Mesendoderm (in vitro differentiated cells): Measurements from ENCODE around the gene NSUN3.
"Not testable (repeated sequence)": the region's sequence is repeated elsewhere in the genome, so short reads cannot be mapped to it uniquely, and the experiment has no call there.

Experiments used
- DNase-seq: peaks from one replicate; pipeline ENCODE4 v3.0.0; 2013
- H2AK5ac ChIP-seq: 2 replicates; pipeline ENCODE4 v1.6.1; 2013; ENCODE audit warnings: low read length, inconsistent platforms
- H2BK120ac ChIP-seq: 2 replicates; pipeline ENCODE4 v1.6.1; 2013; ENCODE audit warnings: low read depth, mild to moderate bottlenecking, low read length, moderate library complexity, mixed read lengths
- H2BK15ac ChIP-seq: replicated peaks from 2 replicates; pipeline ENCODE4 v1.6.1; 2013; ENCODE audit warnings: low read depth, mild to moderate bottlenecking, moderate library complexity
- H2BK5ac ChIP-seq: 2 replicates; pipeline ENCODE4 v1.6.1; 2013; ENCODE audit warnings: low read length, inconsistent platforms
- H3K18ac ChIP-seq: 2 replicates; pipeline ENCODE4 v1.6.1; 2013; ENCODE audit warnings: mild to moderate bottlenecking, low read length, mixed read lengths
- H3K23ac ChIP-seq: one replicate; pipeline ENCODE4 v1.6.1; 2013; ENCODE audit warnings: low read length
- H3K27ac ChIP-seq: 2 replicates; pipeline ENCODE4 v1.5.1; 2013; ENCODE audit warnings: low read depth, mild to moderate bottlenecking, inconsistent platforms, low read length, moderate library complexity
- H3K27me3 ChIP-seq: 2 replicates; pipeline ENCODE4 v1.6.1; 2013; ENCODE audit warnings: low read length, control low read depth, mild to moderate bottlenecking, inconsistent platforms; ENCODE audit not compliant: insufficient read depth, poor library complexity
- H3K36me3 ChIP-seq: 2 replicates; pipeline ENCODE4 v1.6.1; 2013; ENCODE audit warnings: low read length, inconsistent platforms; ENCODE audit not compliant: control insufficient read depth, insufficient read depth
- H3K4ac ChIP-seq: one replicate; pipeline ENCODE4 v1.6.1; 2013; ENCODE audit warnings: low read depth, mild to moderate bottlenecking, low read length, moderate library complexity
- H3K4me1 ChIP-seq: 2 replicates; pipeline ENCODE4 v1.6.1; 2013; ENCODE audit warnings: low read depth, low read length, inconsistent platforms; ENCODE audit not compliant: control insufficient read depth
- H3K4me2 ChIP-seq: 2 replicates; pipeline ENCODE4 v1.6.1; 2013; ENCODE audit warnings: low read length
- H3K4me3 ChIP-seq: 2 replicates; pipeline ENCODE4 v1.5.1; 2013; ENCODE audit warnings: mild to moderate bottlenecking, low read length
- H3K56ac ChIP-seq: one replicate; pipeline ENCODE4 v1.6.1; 2013; ENCODE audit warnings: low read length
- H3K79me1 ChIP-seq: 2 replicates; pipeline ENCODE4 v1.6.1; 2013; ENCODE audit warnings: low read length, inconsistent platforms
- H3K79me2 ChIP-seq: 2 replicates; pipeline ENCODE4 v1.6.1; 2013; ENCODE audit warnings: mild to moderate bottlenecking, low read length; ENCODE audit not compliant: control insufficient read depth, insufficient read depth
- H3K9ac ChIP-seq: 2 replicates; pipeline ENCODE4 v1.6.1; 2013; ENCODE audit warnings: low read length, inconsistent platforms
- H4K5ac ChIP-seq: one replicate; pipeline ENCODE4 v1.6.1; 2013; ENCODE audit warnings: low read length
- H4K8ac ChIP-seq: one replicate; pipeline ENCODE4 v1.6.1; 2013; ENCODE audit warnings: low read depth, mild to moderate bottlenecking, control low read depth, low read length, moderate library complexity
- WGBS: extraction: QIAGEN DNeasy Blood & Tissue Kit; methylation state at CpG from one replicate; pipeline ENCODE4 v1.1.7; 2013; ENCODE audit warnings: low lambda C conversion rate, missing lambda C conversion rate; ENCODE audit not compliant: insufficient coverage; ENCODE audit errors: extremely low coverage; 5-methylcytosine and 5-hydroxymethylcytosine counted together

The NSUN3 gene

DNA sequence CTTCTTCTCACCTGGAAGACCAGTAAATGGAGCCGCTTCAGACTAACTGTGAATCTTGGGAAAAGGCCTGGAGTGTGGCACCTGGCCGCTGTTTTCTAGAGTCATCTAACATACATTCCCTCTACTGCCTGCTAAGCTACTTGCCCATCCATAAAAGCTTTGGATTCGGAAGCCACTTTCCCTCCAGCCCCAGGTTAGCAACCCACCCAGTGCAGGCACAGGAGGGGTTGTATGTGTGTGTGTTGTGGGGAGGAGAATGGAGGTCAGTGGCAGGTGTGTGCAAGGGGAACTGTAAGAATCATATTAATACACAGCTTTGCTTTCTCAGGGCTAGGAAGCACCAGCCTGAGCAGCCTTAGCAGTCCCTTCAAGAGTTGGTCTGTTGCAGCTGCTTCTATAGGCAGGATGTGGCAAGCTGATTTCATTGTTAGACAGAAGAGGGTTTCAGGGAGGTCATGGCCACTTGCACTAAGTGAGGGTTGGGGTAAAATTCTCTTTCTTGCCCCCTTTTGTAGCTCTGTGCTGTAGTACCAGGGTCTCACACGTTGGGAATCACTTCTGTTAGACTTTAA is 8.9 kb downstream of the NSUN3 start:
- Histone ChIP-seq H3K23ac (no peak overlapping the region), H3K9ac (no peak overlapping the region), H3K36me3 (peaks cover 2% of the 10 kb centered on the region), H3K79me2 (no peaks in the 10 kb centered on the region), H3K27ac (peak overlapping the region; percentile 11), H3K4me3 (no peak overlapping the region), H3K4me2 (no peak overlapping the region), H4K8ac (no peak overlapping the region), H4K5ac (no peak overlapping the region), H3K56ac (peak overlapping the region; percentile 54), H3K18ac (no peak overlapping the region), H2BK120ac (no peak overlapping the region), H2BK15ac (no peak overlapping the region), H3K79me1 (peaks cover 4% of the 10 kb centered on the region), H2BK5ac (no peak overlapping the region), H3K4ac (no peak overlapping the region), H3K4me1 (no peaks in the 10 kb centered on the region), H2AK5ac (no peak overlapping the region), H3K27me3 (no peaks in the 10 kb centered on the region)
- DNase-seq: no peak
- no CpG with 5 or more reads among the region's 4 CpGs for WGBS

DNA sequence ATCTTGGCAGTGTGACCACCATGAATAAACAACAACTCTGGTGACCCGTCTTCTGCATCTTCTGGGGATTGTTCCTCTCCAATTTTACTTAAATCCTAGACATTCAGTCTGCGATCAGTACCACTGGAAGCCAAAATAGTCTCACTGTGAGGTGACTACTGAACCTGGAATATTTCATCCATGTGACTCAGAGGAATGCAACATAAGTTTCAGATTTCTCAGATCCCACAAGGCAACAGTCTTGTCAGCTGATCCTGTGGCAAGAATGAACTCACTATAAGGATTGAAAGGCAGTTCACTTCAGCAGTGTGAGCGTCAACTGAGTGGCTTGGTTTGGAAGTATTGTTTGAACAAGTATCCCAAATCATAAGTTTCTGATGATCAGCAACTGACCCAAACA is 13.2 kb downstream of the NSUN3 start:
- Histone ChIP-seq H3K4me3 (no peak overlapping the region), H3K27me3 (no peaks in the 10 kb centered on the region), H3K23ac (no peak overlapping the region), H2AK5ac (no peak overlapping the region), H3K27ac (no peak overlapping the region), H3K36me3 (peaks cover 2% of the 10 kb centered on the region), H4K8ac (no peak overlapping the region), H3K79me1 (peaks cover 2% of the 10 kb centered on the region), H3K18ac (no peak overlapping the region), H2BK5ac (no peak overlapping the region), H3K4me2 (no peak overlapping the region), H3K56ac (no peak overlapping the region), H4K5ac (no peak overlapping the region), H3K4ac (no peak overlapping the region), H2BK15ac (no peak overlapping the region), H3K9ac (no peak overlapping the region), H3K79me2 (no peaks in the 10 kb centered on the region), H2BK120ac (no peak overlapping the region), H3K4me1 (no peaks in the 10 kb centered on the region)
- DNase-seq: no peak
- WGBS: no CpG with 5 or more reads among the region's 3 CpGs

DNA sequence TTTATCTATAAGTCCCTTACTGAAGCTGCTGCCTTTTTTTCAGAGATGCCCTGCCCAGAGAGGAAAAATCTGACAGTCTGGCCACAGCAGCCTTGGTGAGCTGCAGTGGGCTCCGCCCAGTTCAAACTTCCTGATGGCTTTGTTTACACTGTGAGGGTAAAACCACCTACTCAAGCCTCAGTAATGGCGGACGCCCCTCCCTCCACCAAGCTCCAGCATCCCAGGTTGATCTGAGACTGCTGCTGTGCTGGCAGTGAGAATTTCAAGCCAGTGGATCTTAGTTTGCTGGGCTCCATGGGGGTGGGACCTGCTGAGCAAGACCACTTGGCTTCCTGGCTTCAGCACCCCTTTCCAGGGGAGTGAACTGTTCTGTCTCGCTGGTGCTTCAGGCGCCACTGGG is 17.7 kb downstream of the NSUN3 start:
- H3K4ac ChIP-seq, H4K5ac ChIP-seq, H3K4me2 ChIP-seq, H3K23ac ChIP-seq, H4K8ac ChIP-seq, H3K79me1 ChIP-seq, H3K56ac ChIP-seq, H2AK5ac ChIP-seq, H3K27me3 ChIP-seq, H3K18ac ChIP-seq, H2BK15ac ChIP-seq, H3K4me3 ChIP-seq, H3K36me3 ChIP-seq, H3K27ac ChIP-seq, DNase-seq, H2BK5ac ChIP-seq, H3K9ac ChIP-seq, H2BK120ac ChIP-seq, H3K79me2 ChIP-seq, H3K4me1 ChIP-seq: not testable (repeated sequence)
- WGBS: no CpG with 5 or more reads among the region's 5 CpGs

DNA sequence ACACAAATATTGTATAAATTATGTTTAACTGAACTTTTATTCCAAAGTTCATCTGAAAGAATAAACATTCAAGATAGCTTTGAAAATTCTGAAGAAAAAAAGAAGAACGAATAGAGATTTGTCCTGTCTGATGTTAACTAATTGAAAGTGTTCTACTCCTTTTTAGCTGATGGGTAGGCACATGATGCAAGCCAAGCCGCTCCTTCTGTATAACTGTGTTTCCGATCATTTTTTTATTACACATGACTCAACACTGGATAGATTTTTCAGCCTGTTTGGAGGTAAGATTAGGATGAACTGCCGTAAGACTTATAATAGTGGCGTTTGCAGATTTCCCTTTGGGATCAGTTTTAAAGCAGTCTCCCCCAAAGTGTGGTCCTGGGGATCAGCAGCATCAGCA is 19.0 kb downstream of the NSUN3 start:
- H3K27ac ChIP-seq: no peak overlapping the region
- no peak overlapping the region for H3K9ac ChIP-seq
- no peak overlapping the region for H3K18ac ChIP-seq
- H3K56ac ChIP-seq: no peak overlapping the region
- WGBS: no CpG with 5 or more reads among the region's 5 CpGs
- no peak overlapping the region for H3K23ac ChIP-seq
- H2AK5ac ChIP-seq: no peak overlapping the region
- no peak overlapping the region for H2BK5ac ChIP-seq
- no peaks in the 10 kb centered on the region for H3K27me3 ChIP-seq
- no peaks in the 10 kb centered on the region for H3K4me1 ChIP-seq
- no peak overlapping the region for H4K8ac ChIP-seq
- no peaks in the 10 kb centered on the region for H3K79me2 ChIP-seq
- no peak overlapping the region for H3K4me2 ChIP-seq
- H3K4ac ChIP-seq: no peak overlapping the region
- no peaks in the 10 kb centered on the region for H3K36me3 ChIP-seq
- no peak for DNase-seq
- H3K4me3 ChIP-seq: no peak overlapping the region
- H2BK120ac ChIP-seq: no peak overlapping the region
- H4K5ac ChIP-seq: no peak overlapping the region
- H2BK15ac ChIP-seq: no peak overlapping the region
- no peaks in the 10 kb centered on the region for H3K79me1 ChIP-seq

DNA sequence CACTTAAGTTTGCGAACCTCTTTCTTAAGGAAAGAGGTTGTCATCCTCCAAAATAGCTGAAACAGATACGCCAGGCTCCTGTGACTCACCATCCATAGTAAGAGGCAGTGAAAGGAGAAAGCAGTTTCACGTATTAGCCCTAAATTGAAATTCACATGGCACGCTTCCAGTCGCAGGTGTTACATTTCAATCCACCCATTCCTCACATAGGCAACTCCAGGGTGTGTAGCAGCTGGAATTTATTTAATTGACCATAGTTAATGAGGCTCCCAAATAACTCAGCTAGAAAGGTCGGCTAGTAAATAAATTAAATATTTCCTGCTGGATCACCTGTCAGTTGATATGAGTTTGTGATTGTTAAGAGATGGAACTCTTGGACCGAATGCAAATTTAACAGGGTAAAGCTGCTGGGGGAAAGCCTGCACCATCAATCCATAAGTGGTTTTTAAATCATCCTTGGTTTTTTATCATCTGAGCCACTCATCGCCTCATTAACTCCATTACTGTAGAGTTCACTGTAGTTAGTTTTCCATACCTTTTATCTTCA is 19.6 kb downstream of the NSUN3 start:
- Histone ChIP-seq H3K4me1 (no peaks in the 10 kb centered on the region), H4K8ac (no peak overlapping the region), H4K5ac (no peak overlapping the region), H3K27ac (no peak overlapping the region), H3K4ac (peak overlapping the region; percentile 52), H2BK120ac (no peak overlapping the region), H2AK5ac (no peak overlapping the region), H3K56ac (no peak overlapping the region), H3K4me2 (no peak overlapping the region), H3K23ac (no peak overlapping the region), H2BK5ac (no peak overlapping the region), H3K36me3 (no peaks in the 10 kb centered on the region), H3K4me3 (no peak overlapping the region), H3K27me3 (no peaks in the 10 kb centered on the region), H3K79me1 (no peaks in the 10 kb centered on the region), H3K79me2 (no peaks in the 10 kb centered on the region), H3K9ac (no peak overlapping the region), H2BK15ac (no peak overlapping the region), H3K18ac (no peak overlapping the region)
- DNase-seq: no peak
- no CpG with 5 or more reads among the region's 8 CpGs for WGBS

DNA sequence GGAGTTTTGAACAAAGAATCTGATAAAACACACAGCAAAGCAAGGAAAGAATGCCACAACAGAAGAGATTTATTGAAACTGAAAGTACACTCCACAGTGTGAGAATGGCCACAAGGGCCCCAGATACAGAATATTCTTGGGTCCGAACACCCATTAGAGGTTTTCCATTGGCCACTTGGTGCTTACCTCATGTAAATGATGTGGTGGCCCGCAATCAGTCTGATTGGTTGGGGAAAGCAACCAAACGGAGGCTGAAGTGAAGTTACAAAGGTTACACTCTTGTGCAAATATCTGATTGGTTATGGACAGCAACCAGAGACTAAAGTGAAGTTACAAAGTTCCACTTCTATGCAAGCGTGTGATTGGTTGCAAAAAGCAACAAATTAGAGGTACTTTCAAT is 20.4 kb downstream of the NSUN3 start:
- no peak overlapping the region for H3K4ac ChIP-seq
- H3K27ac ChIP-seq: no peak overlapping the region
- H3K27me3 ChIP-seq: no peaks in the 10 kb centered on the region
- no peak overlapping the region for H3K18ac ChIP-seq
- no peak overlapping the region for H3K23ac ChIP-seq
- no peak overlapping the region for H2BK120ac ChIP-seq
- WGBS: no CpG with 5 or more reads among the region's 4 CpGs
- DNase-seq: no peak
- no peak overlapping the region for H3K4me3 ChIP-seq
- no peaks in the 10 kb centered on the region for H3K36me3 ChIP-seq
- no peaks in the 10 kb centered on the region for H3K79me1 ChIP-seq
- H2BK5ac ChIP-seq: no peak overlapping the region
- no peak overlapping the region for H3K9ac ChIP-seq
- no peak overlapping the region for H2AK5ac ChIP-seq
- no peak overlapping the region for H3K56ac ChIP-seq
- H3K4me2 ChIP-seq: no peak overlapping the region
- H4K8ac ChIP-seq: no peak overlapping the region
- no peaks in the 10 kb centered on the region for H3K79me2 ChIP-seq
- H4K5ac ChIP-seq: no peak overlapping the region
- H2BK15ac ChIP-seq: no peak overlapping the region
- H3K4me1 ChIP-seq: no peaks in the 10 kb centered on the region
